K562 (cell line): Measurements from ENCODE around the gene RNF115. TPM values are rescaled to one million over a fixed set of nuclear protein-coding genes. Genes with fewer than 3 reads are reported as not detected.
A peak's percentile ranks its signal among the peaks of the same experiment; 100 is the strongest.

Experiments
- ATAC-seq: fragments of 200-7000 bp; cut with Tn5 transposase; 3 replicates; pipeline ENCODE4 v1.9.1; 2020; ENCODE audit warnings: moderate library complexity
- BruUV-seq: library from RNA; stranded (reverse); fragments of 400-500 nt; replicated peaks from 2 replicates; lab custom pipeline; 2021; lab: Mats Ljungman, UMichigan
- CTCF ChIA-PET: fragments of 300-600 bp; formaldehyde crosslinking; extraction: SDS; loops from one replicate; lab custom pipeline; 2021; ENCODE audit warnings: low intra/inter-chr PET ratio; lab: Yijun Ruan, JAX
- POLR2A ChIA-PET: fragments of 300-600, 350-650 bp; sonication (Branson Sonifier 250); formaldehyde crosslinking; extraction: SDS; loops from one replicate; lab custom pipeline; 2021; ENCODE audit warnings: antibody characterized with exemption, inconsistent platforms; lab: Yijun Ruan, JAX
- DNase-seq, 4 experiments: peaks; one replicate each; pipeline versions ENCODE4 v3.0.0 to v3.0.0-alpha.2; 2011 to 2018; ENCODE audit warnings: low spot score in 3 of 4, mixed read lengths in 3 of 4; ENCODE audit errors: extremely low read depth in 1 of 4
- FAIRE-seq: peaks from 2 replicates; lab custom pipeline; 2011; peaks lifted over from hg19 to GRCh38; lab: Jason Lieb, UNC
- H2AFZ ChIP-seq: 2 replicates; pipeline ENCODE4 v1.6.0; 2011; ENCODE audit warnings: low read depth, low read length, control low read depth, inconsistent platforms
- H3K27ac ChIP-seq: fragments of 200-600 bp; 3 replicates; pipeline ENCODE4 v1.8.0; 2011; ENCODE audit warnings: low read depth, mild to moderate bottlenecking, control low read depth, inconsistent platforms, low read length, moderate library complexity, mixed read lengths; ENCODE audit errors: extremely low read depth
- H3K27me3 ChIP-seq, 2 experiments: fragments of 300-600 bp in 1 of 2; 2 replicates in 1 of 2; 3 replicates in 1 of 2; pipeline versions ENCODE4 v1.6.0 to v1.8.0; 2011; ENCODE audit warnings: inconsistent platforms in 2 of 2, low read length in 2 of 2, mild to moderate bottlenecking in 1 of 2, mixed read lengths in 1 of 2, moderate library complexity in 1 of 2; ENCODE audit not compliant: control insufficient read depth in 2 of 2, insufficient read depth in 2 of 2
- H3K36me3 ChIP-seq: fragments of 300-600 bp; 3 replicates; pipeline ENCODE4 v1.8.0; 2011; ENCODE audit warnings: mild to moderate bottlenecking, low read length, inconsistent platforms; ENCODE audit not compliant: control insufficient read depth, insufficient read depth
- H3K4me1 ChIP-seq, 2 experiments: fragments of 200-600 bp in 1 of 2; replicated peaks in 1 of 2; 2 replicates in 1 of 2; 3 replicates in 1 of 2; pipeline versions ENCODE4 v1.5.1 to v1.8.0; 2011; ENCODE audit warnings: inconsistent platforms in 2 of 2, low read length in 2 of 2, mild to moderate bottlenecking in 1 of 2, mixed read lengths in 1 of 2, moderate library complexity in 1 of 2; ENCODE audit not compliant: control insufficient read depth in 2 of 2, insufficient read depth in 2 of 2
- H3K4me2 ChIP-seq: 2 replicates; pipeline ENCODE4 v1.6.1; 2011; ENCODE audit warnings: low read length, control low read depth, inconsistent platforms, mixed read lengths; ENCODE audit not compliant: insufficient read depth
- H3K4me3 ChIP-seq: fragments of 200-600 bp; sonication (generic), shearing (Covaris generic); 2 replicates; pipeline ENCODE4 v1.5.1; 2016; ENCODE audit warnings: control low read depth, inconsistent platforms
- H3K79me2 ChIP-seq: fragments of 200-600 bp; 3 replicates; pipeline ENCODE4 v1.8.0; 2011; ENCODE audit warnings: low read length, inconsistent platforms; ENCODE audit not compliant: control insufficient read depth, insufficient read depth
- H3K9ac ChIP-seq, 2 experiments: 2 replicates each; pipeline versions ENCODE4 v1.6.0 to v1.6.1; 2011; ENCODE audit warnings: low read depth in 2 of 2, low read length in 2 of 2, control low read depth in 1 of 2, inconsistent platforms in 1 of 2, mild to moderate bottlenecking in 1 of 2, mixed read lengths in 1 of 2; ENCODE audit not compliant: insufficient read depth in 1 of 2
- H3K9me1 ChIP-seq: one replicate; pipeline ENCODE4 v1.6.0; 2011; ENCODE audit warnings: inconsistent platforms, mild to moderate bottlenecking, low read length, moderate library complexity; ENCODE audit not compliant: control insufficient read depth, insufficient read depth
- H3K9me3 ChIP-seq: replicated peaks from 2 replicates; pipeline ENCODE4 v1.5.1; 2011; ENCODE audit warnings: low read depth, low read length, inconsistent platforms; ENCODE audit not compliant: control insufficient read depth, insufficient read depth
- H4K20me1 ChIP-seq: replicated peaks from 2 replicates; pipeline ENCODE4 v1.6.1; 2011; ENCODE audit warnings: low read length, inconsistent platforms, mixed read lengths; ENCODE audit not compliant: control insufficient read depth, insufficient read depth
- ARID3B ChIP-seq: fragments of 250-450 bp; sonication (Bioruptor Pico); IDR thresholded peaks from 2 replicates; pipeline ENCODE4 v1.4.0; 2020; ENCODE audit warnings: borderline replicate concordance
- BRCA1 ChIP-seq, 2 experiments: fragments of 450-650 bp in 1 of 2; sonication (generic) in 1 of 2; formaldehyde crosslinking in 1 of 2; IDR thresholded peaks; 2 replicates each; pipeline versions ENCODE4 v1.5.0 to v1.6.1; 2017 to 2020; ENCODE audit warnings: mild to moderate bottlenecking in 1 of 2, missing genetic modification reagents in 1 of 2
- CCNT2 ChIP-seq: IDR thresholded peaks from 2 replicates; pipeline ENCODE4 v1.6.1; 2011; ENCODE audit warnings: borderline replicate concordance, low read depth, mild to moderate bottlenecking, moderate library complexity, mixed read lengths, low read length; ENCODE audit not compliant: insufficient read length; ENCODE audit errors: extremely low read depth
- CTCF ChIP-seq, 3 experiments: IDR thresholded peaks in 2 of 3; conservative IDR thresholded peaks in 1 of 3; 2 replicates each; pipeline ENCODE4 v1.5.1; 2011 to 2012; ENCODE audit warnings: low read length in 3 of 3, mild to moderate bottlenecking in 3 of 3, control low read depth in 2 of 3, improper control_type of control experiment in 1 of 3, inconsistent platforms in 1 of 3, low read depth in 1 of 3, mixed read lengths in 1 of 3, moderate library complexity in 1 of 3; ENCODE audit not compliant: insufficient read depth in 2 of 3
- MXI1 ChIP-seq: IDR thresholded peaks from 2 replicates; pipeline ENCODE4 v1.6.1; 2011; ENCODE audit warnings: low read depth, mild to moderate bottlenecking, improper control_type of control experiment, low read length
- PBX2 ChIP-seq, 2 experiments: IDR thresholded peaks in 1 of 2; conservative IDR thresholded peaks in 1 of 2; 2 replicates each; pipeline ENCODE4 v1.6.1; 2016; ENCODE audit warnings: low read depth in 2 of 2, mild to moderate bottlenecking in 1 of 2, missing compliant biosample characterization in 1 of 2, missing genetic modification characterization in 1 of 2, moderate library complexity in 1 of 2
- TGIF2 ChIP-seq: sonication (generic); formaldehyde crosslinking; IDR thresholded peaks from 2 replicates; pipeline ENCODE4 v1.8.1; 2022; ENCODE audit warnings: mild to moderate bottlenecking, missing genetic modification reagents, moderate library complexity
- WGBS: fragments of 100-300 bp; shearing (Covaris generic); methylation state at CpG from one replicate; pipeline ENCODE4 v1.1.6; 2016; ENCODE audit warnings: low coverage, mixed read lengths; ENCODE audit not compliant: insufficient coverage; ENCODE audit errors: missing lambda C conversion rate; 5-methylcytosine and 5-hydroxymethylcytosine counted together
- in situ Hi-C: fragments of 300-500 bp; cut with MboI; formaldehyde crosslinking; loops from 4 replicates; pipeline ENCODE4 v1.15.0; 2018; ENCODE audit warnings: inconsistent platforms, mixed read lengths
- intact Hi-C: fragments of 100-400 bp; cut with micrococcal nuclease; formaldehyde crosslinking; loops from 2 replicates; pipeline ENCODE4 v1.14.2; 2022
- polyA plus RNA-seq, 8 experiments: library from polyadenylated mRNA; depleted of rRNA in 4 of 8; stranded (reverse) in 5 of 8; unstranded in 3 of 8; fragments of >200 nt; fragmentation: Nextera tagmentation in 2 of 8; fragmentation: Illumina TruSeq in 1 of 8; extraction: Ambion mirVana in 2 of 8; extraction: Trizol in 1 of 8; gene quantifications; 2 replicates each; pipeline versions ENCODE4 v1.2.1 to v1.2.3, GENCODE V29; 2011 to 2014; ENCODE audit warnings: inconsistent platforms in 1 of 8, missing spikeins in 1 of 8
- total RNA-seq, 7 experiments: library from RNA; depleted of rRNA in 6 of 7; stranded (reverse); fragments of >200 nt in 6 of 7; fragmentation: Illumina TruSeq in 2 of 7; extraction: Trizol in 2 of 7; gene quantifications; 2 replicates each; pipeline versions ENCODE4 v1.2.1 to v1.2.3, GENCODE V29; 2011 to 2021; ENCODE audit warnings: low replicate concordance in 1 of 7

RNF115 gene
- total and polyA plus RNA-seq, 9 of the 15 experiments (the other 6 are each of a cell fraction or from before 2014, with no cell fraction given), result 1.9 to 14.3 (median 9.5) TPM

- H3K9me1 ChIP-seq, result no peaks in the 10 kb centered on the region
- no peaks in the 10 kb centered on the region for H3K36me3 ChIP-seq
- no peak overlapping the region for H3K27ac ChIP-seq
- TF ChIP-seq CTCF (IDR thresholded peaks at IDR 0.05 in 2 of 3, conservative IDR thresholded peaks at IDR 0.05 in 1 of 3; ENCODE audit: insufficient read depth in 2 of 3, low read depth in 1 of 3, low read length in 3 of 3) (0 out of 6 replicates have a peak, but pooled peaks of 1 of the 3 experiments have one; percentile 18), PBX2 (CRISPR knock-in tag; IDR thresholded peaks at IDR 0.05; ENCODE audit: low read depth) (no peak), PBX2 (tag; conservative IDR thresholded peaks at IDR 0.05; ENCODE audit: low read depth) (no peak), TGIF2 (CRISPR knock-in tag) (no peak), CCNT2 (no peak), ARID3B (CRISPR knock-in tag) (no peak), BRCA1 (IDR thresholded peaks at IDR 0.05) (no peak), BRCA1 (CRISPR knock-in tag; IDR thresholded peaks at IDR 0.05) (no peak), MXI1 (no peak)
- no peaks in the 10 kb centered on the region for H4K20me1 ChIP-seq
- in situ Hi-C loops (no loop called here), intact Hi-C loops (no loop called here)
- H3K4me1 ChIP-seq, result peaks cover 0 to 5% of the 10 kb centered on the region in 2 experiments; a peak in 1 of 5 replicates
- no peak for DNase-seq
- CTCF ChIA-PET, result no interaction called here
- no peaks in the 10 kb centered on the region for H3K79me2 ChIP-seq
- ATAC-seq, result 0 out of 3 replicates have a peak, but pooled peaks have one; percentile 39
- BruUV-seq, result no TSS peak
- no peak overlapping the region for H3K9ac ChIP-seq
- no peak overlapping the region for H3K4me3 ChIP-seq
- no peak overlapping the region for H2AFZ ChIP-seq
- FAIRE-seq, result no peak
- no peaks in the 10 kb centered on the region for H3K9me3 ChIP-seq
- H3K4me2 ChIP-seq, result no peak overlapping the region
- WGBS, result 79% methylated on average over 3 of the region's 3 CpGs
- H3K27me3 ChIP-seq, result no peaks in the 10 kb centered on the region
- POLR2A ChIA-PET, result no interaction called here
Observed at GRCh38 chr1:145730900-145731299, 93.0 kb downstream of the RNF115 start.
